PC-3 (cell line): ENCODE measurements around the gene GINS1. TPM values are rescaled to one million over a fixed set of nuclear protein-coding genes. Genes with fewer than 3 reads are reported as not detected.

Experiments used
- ATAC-seq: fragments of 200-7000 bp; cut with Tn5 transposase; 2 replicates; pipeline ENCODE4 v1.9.1; 2020; ENCODE audit warnings: mild to moderate bottlenecking, moderate library complexity
- BruUV-seq: library from RNA; stranded (reverse); fragments of 400-500 nt; replicated peaks from 2 replicates; lab custom pipeline; 2021; lab: Mats Ljungman, UMichigan
- CTCF ChIA-PET: fragments of 300-600 bp; sonication (Branson Sonifier 250); formaldehyde crosslinking; loops from one replicate; lab custom pipeline; 2022; ENCODE audit warnings: antibody characterized with exemption; lab: Charles Lee
- POLR2A ChIA-PET: fragments of 300-600 bp; sonication (Branson Sonifier 250); formaldehyde crosslinking; loops from one replicate; lab custom pipeline; 2022; ENCODE audit warnings: antibody characterized with exemption; ENCODE audit not compliant: unreplicated experiment; lab: Charles Lee
- DNase-seq: peaks from one replicate; pipeline ENCODE4 v3.0.0-alpha.2; 2015
- H2AFZ ChIP-seq: fragments of 300-600 bp; sonication (generic); 2 replicates; pipeline ENCODE4 v1.6.0; 2016; ENCODE audit warnings: antibody characterized with exemption, low read length
- H3F3A ChIP-seq: fragments of 300-600 bp; sonication (generic); one replicate; pipeline ENCODE4 v1.6.0; 2017; ENCODE audit warnings: antibody characterized with exemption, low read length, control low read depth, mild to moderate bottlenecking; ENCODE audit not compliant: unreplicated experiment
- H3K27ac ChIP-seq: fragments of 300-600 bp; sonication (generic); 2 replicates; pipeline ENCODE4 v1.5.1; 2016; ENCODE audit warnings: mild to moderate bottlenecking, low read length
- H3K27me3 ChIP-seq: fragments of 300-600 bp; sonication (generic); 2 replicates; pipeline ENCODE4 v1.6.1; 2016; ENCODE audit warnings: low read length, mixed read lengths
- H3K36me3 ChIP-seq: fragments of 300-600 bp; sonication (generic); 2 replicates; pipeline ENCODE4 v1.6.1; 2016; ENCODE audit warnings: low read depth, mixed run types, low read length, mixed read lengths
- H3K4me1 ChIP-seq: fragments of 300-600 bp; sonication (generic); 2 replicates; pipeline ENCODE4 v1.5.1; 2016; ENCODE audit warnings: low read length; ENCODE audit not compliant: insufficient read depth
- H3K4me2 ChIP-seq: fragments of 300-600 bp; sonication (generic); 2 replicates; pipeline ENCODE4 v1.6.0; 2016; ENCODE audit warnings: low read length
- H3K4me3 ChIP-seq: fragments of 300-600 bp; sonication (generic); 2 replicates; pipeline ENCODE4 v1.5.1; 2016; ENCODE audit warnings: mild to moderate bottlenecking, low read length, mixed read lengths
- H3K79me2 ChIP-seq: fragments of 300-600 bp; sonication (generic); 2 replicates; pipeline ENCODE4 v1.6.1; 2017; ENCODE audit warnings: low read length, mixed read lengths
- H3K9ac ChIP-seq: fragments of 300-600 bp; sonication (generic); 2 replicates; pipeline ENCODE4 v1.6.0; 2016; ENCODE audit warnings: mild to moderate bottlenecking, low read length
- H3K9me2 ChIP-seq: fragments of 300-600 bp; sonication (generic); replicated peaks from 2 replicates; pipeline ENCODE4 v1.6.1; 2016; ENCODE audit warnings: mixed run types, low read length, mixed read lengths
- H3K9me3 ChIP-seq: fragments of 300-600 bp; sonication (generic); 2 replicates; pipeline ENCODE4 v1.6.1; 2016; ENCODE audit warnings: low read length, mixed read lengths
- H4K20me1 ChIP-seq: fragments of 300-600 bp; sonication (generic); 2 replicates; pipeline ENCODE4 v1.6.1; 2016; ENCODE audit warnings: low read length, mixed read lengths
- EZH2 ChIP-seq: fragments of 300-600 bp; sonication (generic); IDR thresholded peaks from one replicate; pipeline ENCODE4 v1.6.1; 2017; ENCODE audit warnings: antibody characterized with exemption, mild to moderate bottlenecking, low read length; ENCODE audit not compliant: unreplicated experiment
- EZH2phosphoT487 ChIP-seq: fragments of 300-600 bp; sonication (generic); IDR thresholded peaks from 2 replicates; pipeline ENCODE4 v1.6.1; 2018; ENCODE audit warnings: mild to moderate bottlenecking, antibody characterized with exemption, low read length, borderline replicate concordance
- intact Hi-C: fragments of 100-400 bp; cut with micrococcal nuclease; formaldehyde crosslinking; loops from 2 replicates; pipeline ENCODE4 v1.9.0; 2023
- total RNA-seq: library from RNA; depleted of rRNA; stranded (reverse); fragments of >200 nt; gene quantifications from 2 replicates; pipeline ENCODE4 v1.2.3, GENCODE V29; 2014
- TF ChIP-seq, protein P1 (sequence below): fragments of 300-600 bp; sonication (generic); conservative IDR thresholded peaks from 2 replicates; pipeline ENCODE4 v1.5.1; 2017; ENCODE audit warnings: antibody characterized with exemption, low read depth, mild to moderate bottlenecking, low read length

GINS1 gene
- total RNA-seq, 1 experiment from 2014 or later = 28.1 TPM

DNA sequence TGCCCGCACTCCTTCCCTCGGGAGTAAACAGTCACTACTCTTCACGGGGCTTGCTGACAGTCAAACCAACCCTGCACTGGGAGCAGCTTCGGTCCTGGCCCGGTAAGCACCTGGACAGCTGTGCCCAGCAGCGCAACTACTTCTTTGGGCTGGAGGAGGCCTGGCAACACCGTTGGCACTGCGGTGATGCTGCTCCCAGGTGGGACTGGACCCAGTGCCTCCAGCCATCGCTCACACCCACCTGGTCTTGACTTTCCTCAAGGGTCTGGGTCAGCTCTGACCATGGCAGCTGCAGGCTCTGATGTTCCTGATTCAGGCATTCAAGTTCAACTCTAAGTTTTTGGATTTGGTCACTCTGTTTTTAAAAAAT lies 53.8 kb downstream of the GINS1 start:
- Histone ChIP-seq H3K27me3 (no peaks in the 10 kb centered on the region), H3K36me3 (no peaks in the 10 kb centered on the region), H2AFZ (no peak overlapping the region), H3K79me2 (no peaks in the 10 kb centered on the region), H3K9ac (no peak overlapping the region), H3K9me3 (no peaks in the 10 kb centered on the region), H3K4me2 (no peak overlapping the region), H3F3A (no peaks in the 10 kb centered on the region), H3K4me1 (no peaks in the 10 kb centered on the region), H3K4me3 (no peak overlapping the region), H3K9me2 (no peaks in the 10 kb centered on the region), H3K27ac (no peak overlapping the region), H4K20me1 (no peaks in the 10 kb centered on the region)
- POLR2A ChIA-PET = no interaction called here
- no peak for TF ChIP-seq EZH2
- TF ChIP-seq, protein P1, sequence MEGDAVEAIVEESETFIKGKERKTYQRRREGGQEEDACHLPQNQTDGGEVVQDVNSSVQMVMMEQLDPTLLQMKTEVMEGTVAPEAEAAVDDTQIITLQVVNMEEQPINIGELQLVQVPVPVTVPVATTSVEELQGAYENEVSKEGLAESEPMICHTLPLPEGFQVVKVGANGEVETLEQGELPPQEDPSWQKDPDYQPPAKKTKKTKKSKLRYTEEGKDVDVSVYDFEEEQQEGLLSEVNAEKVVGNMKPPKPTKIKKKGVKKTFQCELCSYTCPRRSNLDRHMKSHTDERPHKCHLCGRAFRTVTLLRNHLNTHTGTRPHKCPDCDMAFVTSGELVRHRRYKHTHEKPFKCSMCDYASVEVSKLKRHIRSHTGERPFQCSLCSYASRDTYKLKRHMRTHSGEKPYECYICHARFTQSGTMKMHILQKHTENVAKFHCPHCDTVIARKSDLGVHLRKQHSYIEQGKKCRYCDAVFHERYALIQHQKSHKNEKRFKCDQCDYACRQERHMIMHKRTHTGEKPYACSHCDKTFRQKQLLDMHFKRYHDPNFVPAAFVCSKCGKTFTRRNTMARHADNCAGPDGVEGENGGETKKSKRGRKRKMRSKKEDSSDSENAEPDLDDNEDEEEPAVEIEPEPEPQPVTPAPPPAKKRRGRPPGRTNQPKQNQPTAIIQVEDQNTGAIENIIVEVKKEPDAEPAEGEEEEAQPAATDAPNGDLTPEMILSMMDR = no peak
- no peak for TF ChIP-seq EZH2phosphoT487
- CTCF ChIA-PET = no interaction called here
- no peak for DNase-seq
- intact Hi-C loops = no loop called here
- no peak for ATAC-seq
- BruUV-seq = no TSS peak

DNA sequence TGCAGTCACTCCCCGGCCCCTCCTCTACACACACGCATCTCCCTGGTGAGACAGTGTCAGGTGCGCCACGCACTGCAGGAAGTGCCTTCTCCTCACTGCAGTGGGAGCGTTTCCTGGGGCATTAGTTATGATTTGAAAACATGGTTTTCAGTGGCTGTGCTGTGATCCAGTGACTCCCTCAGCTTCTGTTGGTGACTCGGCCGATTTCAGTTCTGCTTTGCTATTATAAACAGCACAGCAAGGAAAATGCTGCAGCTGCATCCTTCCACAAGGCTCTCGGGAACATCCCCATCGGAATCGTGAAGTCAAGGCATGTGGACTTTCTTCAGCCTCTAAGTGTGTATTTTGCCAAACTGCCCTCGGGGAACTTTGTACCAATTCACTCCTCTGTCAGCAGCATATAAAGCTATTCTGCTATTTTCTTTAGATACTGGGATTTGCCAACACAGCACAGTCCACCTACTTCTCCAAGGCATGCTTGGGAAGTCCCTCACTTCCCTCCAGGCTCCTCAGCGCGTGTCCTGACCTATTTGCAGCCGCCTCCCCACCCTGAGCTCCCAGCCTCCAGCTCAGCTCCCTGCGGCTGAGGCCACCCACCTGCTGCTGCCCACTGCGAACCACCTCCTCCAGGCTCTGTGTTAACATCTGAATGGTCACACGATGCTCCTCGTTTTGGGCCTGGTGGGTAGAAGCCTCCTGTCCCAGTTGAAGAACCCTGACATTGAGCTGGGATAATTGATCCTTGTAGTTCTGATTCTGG lies 54.5 kb downstream of the GINS1 start:
- no peaks in the 10 kb centered on the region for H3K4me1 ChIP-seq
- H3K79me2 ChIP-seq = no peaks in the 10 kb centered on the region
- H3K9me3 ChIP-seq = no peaks in the 10 kb centered on the region
- H3F3A ChIP-seq = no peaks in the 10 kb centered on the region
- no peaks in the 10 kb centered on the region for H3K36me3 ChIP-seq
- H3K4me2 ChIP-seq = no peak overlapping the region
- H3K9ac ChIP-seq = no peak overlapping the region
- ChIA-PET POLR2A (no interaction called here), CTCF (no interaction called here)
- H3K27ac ChIP-seq = no peak overlapping the region
- no peak overlapping the region for H2AFZ ChIP-seq
- ATAC-seq (no peak), DNase-seq (no peak)
- no peaks in the 10 kb centered on the region for H3K9me2 ChIP-seq
- TF ChIP-seq EZH2phosphoT487 (no peak), EZH2 (no peak)
- TF ChIP-seq, protein P1 = no peak
- H3K27me3 ChIP-seq = no peaks in the 10 kb centered on the region
- H3K4me3 ChIP-seq = no peak overlapping the region
- no peaks in the 10 kb centered on the region for H4K20me1 ChIP-seq
- no TSS peak for BruUV-seq
- intact Hi-C loops = no loop called here

DNA sequence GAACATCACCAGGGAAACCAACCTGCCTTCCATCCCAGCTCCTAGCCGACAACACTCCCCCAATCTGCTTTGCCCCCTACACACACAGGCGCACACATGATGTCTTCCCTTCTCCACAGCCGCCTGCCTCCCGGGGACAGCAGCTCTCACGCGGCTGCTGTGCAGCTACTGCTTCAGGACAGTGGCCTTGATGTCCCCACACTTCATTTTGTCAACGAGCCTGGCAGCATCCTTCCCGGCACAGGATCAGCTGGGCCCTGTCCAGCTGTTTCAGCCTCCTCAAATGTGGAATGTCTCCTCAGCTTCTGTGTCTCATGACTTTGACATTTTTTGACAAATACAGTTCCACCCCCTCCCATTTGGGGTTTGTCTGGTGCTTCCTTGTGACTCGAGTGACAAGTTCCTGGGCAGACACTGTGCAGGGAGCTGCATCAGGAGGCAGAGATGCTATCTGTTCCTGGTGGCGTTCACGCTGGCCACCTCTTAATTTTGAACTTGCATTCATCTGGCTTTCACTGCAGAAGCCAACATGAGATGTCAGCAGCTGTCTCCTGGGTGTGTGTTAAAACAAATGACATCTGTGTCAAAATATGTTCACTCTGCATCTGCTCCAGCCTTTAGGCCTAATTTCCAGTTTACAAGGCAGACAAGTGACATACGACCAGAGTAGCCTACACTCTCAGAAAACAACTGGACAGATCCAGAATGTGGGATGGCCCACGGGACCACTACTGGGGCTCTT lies 57.2 kb downstream of the GINS1 start:
- POLR2A ChIA-PET = no interaction called here
- Histone ChIP-seq H3F3A (no peaks in the 10 kb centered on the region), H3K27me3 (no peaks in the 10 kb centered on the region), H2AFZ (no peak overlapping the region), H3K79me2 (no peaks in the 10 kb centered on the region), H3K27ac (no peak overlapping the region), H3K9me2 (no peaks in the 10 kb centered on the region), H4K20me1 (no peaks in the 10 kb centered on the region), H3K4me1 (no peaks in the 10 kb centered on the region), H3K4me2 (no peak overlapping the region), H3K36me3 (no peaks in the 10 kb centered on the region), H3K9ac (no peak overlapping the region), H3K4me3 (no peak overlapping the region), H3K9me3 (no peaks in the 10 kb centered on the region)
- ATAC-seq = no peak
- no TSS peak for BruUV-seq
- no peak for TF ChIP-seq EZH2
- TF ChIP-seq, protein P1 = no peak
- TF ChIP-seq EZH2phosphoT487 = no peak
- DNase-seq = no peak
- CTCF ChIA-PET = no interaction called here
- intact Hi-C loops = no loop called here
